ENCODE data around the gene RCOR2. TPM values are rescaled to one million over a fixed set of nuclear protein-coding genes. Genes with fewer than 3 reads are reported as not detected.
"Not testable (repeated sequence)": the region's sequence is repeated elsewhere in the genome, so short reads cannot be mapped to it uniquely, and the experiment has no call there.

Gene RCOR2
- total RNA-seq, 2 donors from 2014 or later = 2.3 to 8.3 TPM

DNA sequence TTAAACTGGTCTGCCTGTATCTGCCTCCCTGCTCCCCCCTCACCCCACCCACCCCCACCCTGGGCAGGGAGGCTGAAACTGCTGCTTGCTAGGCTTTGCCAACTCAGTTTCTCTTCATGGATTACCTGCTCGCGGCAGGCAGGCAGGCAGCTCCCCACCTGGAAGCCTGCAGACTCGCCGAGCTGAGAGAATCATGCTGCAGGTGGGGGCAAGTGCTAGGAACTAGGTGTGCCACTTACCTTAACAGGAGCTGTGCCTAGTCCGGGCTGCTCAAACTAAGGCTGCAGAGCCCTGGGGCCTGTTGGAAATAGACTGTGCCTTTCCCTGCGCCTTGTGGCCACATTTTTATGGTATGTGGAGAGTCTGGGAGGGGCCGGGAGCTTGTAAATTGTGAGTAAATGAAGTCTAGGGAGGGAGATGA lies 47.8 kb downstream of the RCOR2 start:
- ATAC-seq = no peak
- DNase-seq = no peak
- intact Hi-C loops (cut with DNase I) = no loop called here

- intact Hi-C loops (cut with DNase I) = no loop called here
- DNase-seq (no peak), ATAC-seq (no peak)
Observed at GRCh38 chr11:63868399-63869064, 48.4 kb downstream of the RCOR2 start.

DNA sequence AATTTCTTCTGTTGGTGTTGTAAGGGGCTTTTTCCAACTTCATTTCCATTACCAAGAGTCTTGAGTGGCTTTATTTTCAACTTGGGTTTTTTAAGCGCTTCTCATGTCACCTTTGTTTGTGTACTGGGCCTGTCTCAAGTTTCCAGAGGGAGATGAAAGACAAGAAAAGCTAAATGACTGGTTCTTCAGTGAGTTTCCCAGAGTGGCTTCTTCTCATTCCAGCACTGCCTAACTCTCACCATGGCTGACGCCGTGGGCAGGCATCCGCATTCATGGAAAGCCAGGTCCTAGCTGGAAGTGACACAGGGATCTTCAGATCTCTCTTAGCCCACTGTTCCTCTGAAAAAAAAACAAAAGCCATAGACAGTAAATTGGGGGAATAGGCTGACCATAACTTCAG lies 49.5 kb downstream of the RCOR2 start:
- no peak for DNase-seq
- intact Hi-C loops (cut with DNase I) = no loop called here
- ATAC-seq = no peak

DNA sequence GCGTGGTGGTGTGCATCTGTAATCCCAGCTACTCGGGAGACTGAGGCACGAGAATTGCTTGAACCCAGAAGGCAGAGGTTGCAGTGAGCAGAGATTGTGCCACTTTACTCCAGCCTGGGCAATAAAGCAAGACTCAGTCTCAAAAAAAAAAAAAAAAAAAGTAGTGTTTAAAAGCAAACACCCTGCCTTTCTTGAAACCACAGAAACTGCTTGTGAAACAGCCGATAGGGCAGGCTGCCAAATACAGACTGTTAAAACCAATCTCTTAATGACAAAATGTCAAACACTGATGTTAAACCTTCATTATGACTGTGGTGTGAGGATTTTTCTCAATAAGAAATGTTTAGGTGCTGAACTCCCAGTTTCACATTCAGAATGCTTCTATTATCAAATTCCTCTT lies 50.8 kb downstream of the RCOR2 start:
- intact Hi-C loops (cut with DNase I) = no loop called here
- ATAC-seq (peak; percentile 19 to 22), DNase-seq (peak; percentile 69)

DNA sequence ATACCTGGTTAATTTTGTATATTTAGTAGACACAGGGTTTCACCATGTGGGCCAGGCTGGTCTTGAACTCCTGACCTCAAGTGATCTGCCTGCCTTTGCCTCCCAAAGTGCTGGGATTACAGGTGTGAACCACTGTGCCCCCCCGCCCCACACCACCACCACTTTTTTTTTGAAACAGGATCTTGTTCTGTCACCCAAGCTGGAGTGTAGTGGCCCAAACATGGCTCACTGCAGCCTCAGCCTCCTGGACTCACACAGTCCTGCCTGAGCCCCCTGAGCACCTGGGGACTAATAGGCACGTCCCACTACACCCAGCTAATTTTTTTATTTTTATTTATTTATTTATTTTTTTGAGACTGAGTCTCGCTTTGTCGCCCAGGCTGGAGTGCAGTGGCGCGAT lies 53.3 kb downstream of the RCOR2 start:
- ATAC-seq; intact Hi-C loops (cut with DNase I); DNase-seq: not testable (repeated sequence)

DNA sequence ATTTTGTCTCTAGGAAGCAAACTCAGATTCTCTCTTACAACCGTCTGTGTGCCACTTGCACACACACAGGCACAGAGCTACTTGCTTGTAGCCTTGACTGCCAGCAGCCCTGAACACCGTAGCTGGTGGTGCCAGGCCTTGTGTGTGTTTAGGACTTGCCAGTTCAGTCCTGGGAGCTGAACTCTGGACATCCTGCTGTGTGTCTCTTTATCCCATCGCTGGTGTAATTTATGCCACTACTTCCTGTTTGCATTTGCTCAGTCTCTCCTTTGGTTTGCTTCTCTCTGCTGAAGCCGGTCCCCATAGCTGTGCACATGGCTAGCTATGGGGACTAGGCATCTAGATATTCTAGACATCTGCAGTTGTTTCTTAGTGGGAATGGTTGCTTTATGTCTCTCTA lies 54.0 kb downstream of the RCOR2 start:
- intact Hi-C loops (cut with DNase I) = no loop called here
- DNase-seq (no peak), ATAC-seq (no peak)

Other genes starting within 250 kb of the RCOR2 start
- 10 to 100 TPM; 31.4 to 36.2 TPM for gene ATL3, start 245.8 kb downstream of the RCOR2 start, total RNA-seq
- 10 to 100 TPM; 71.9 to 92.5 TPM for gene RTN3, start 235.7 kb downstream of the RCOR2 start, total RNA-seq
- 10 to 100 TPM; 15.5 to 16.0 TPM for gene ZFTA, start 148.4 kb downstream of the RCOR2 start, total RNA-seq
- 10 to 100 TPM; 13.3 to 13.5 TPM for gene SPINDOC, start 103.7 kb downstream of the RCOR2 start, total RNA-seq
- 10 to 100 TPM; 33.5 to 37.5 TPM for gene MARK2, start 78.1 kb downstream of the RCOR2 start, total RNA-seq
- gene NAA40, start 21.8 kb upstream of the RCOR2 start, total RNA-seq = 10 to 100 TPM; 26.0 to 29.1 TPM
- gene COX8A, start 57.5 kb upstream of the RCOR2 start, total RNA-seq = 100 to 1,000 TPM; 786 to 820 TPM
- 10 to 100 TPM; 44.4 to 47.8 TPM for gene OTUB1, start 69.3 kb upstream of the RCOR2 start, total RNA-seq
- 1 to 10 TPM; 1.3 to 1.6 TPM for gene FLRT1, start 118.8 kb upstream of the RCOR2 start, total RNA-seq
- 10 to 100 TPM; 37.9 to 48.0 TPM for gene MACROD1, start 248.9 kb upstream of the RCOR2 start, total RNA-seq